ENCODE data around the gene ZDHHC13. TPM values are rescaled to one million over a fixed set of nuclear protein-coding genes. Genes with fewer than 3 reads are reported as not detected.

Gene ZDHHC13
- polyA plus RNA-seq, 1 donor from 2014 or later: 70.0 TPM

DNA sequence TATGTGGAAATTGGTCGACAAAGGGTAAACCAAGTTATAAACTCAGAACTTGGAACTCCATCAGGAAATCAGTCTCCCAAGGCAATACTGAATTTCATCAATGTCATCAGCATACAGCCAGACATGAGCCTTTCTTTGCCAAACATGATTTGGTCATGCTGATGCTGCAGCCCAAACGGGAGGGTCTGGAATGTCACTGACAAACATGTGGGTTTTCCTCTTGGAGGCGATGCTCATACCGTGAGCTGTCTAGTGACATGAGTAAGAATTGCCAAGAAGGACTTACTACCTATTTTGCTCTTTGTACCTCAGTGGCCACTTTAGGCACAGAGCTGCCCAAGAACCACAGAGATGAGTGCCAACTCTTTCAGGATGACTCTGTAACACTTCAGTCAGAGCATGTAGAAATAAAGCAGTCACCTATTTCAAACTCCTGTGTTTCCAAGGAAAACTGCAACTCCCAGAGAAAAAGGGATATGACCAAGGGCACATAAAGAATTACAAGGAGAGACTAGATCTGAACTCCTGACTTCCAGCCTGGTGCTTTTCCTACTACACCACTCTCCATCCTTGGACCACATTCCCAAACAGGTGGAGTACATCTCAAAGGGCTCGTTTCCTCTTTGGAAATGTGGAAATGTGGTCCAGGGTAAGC is 32.2 kb upstream of the ZDHHC13 start:
- Histone ChIP-seq H4K20me1 (ENCODE audit: insufficient read depth) (no peaks in the 10 kb centered on the region), H3K27me3 (ENCODE audit: insufficient read depth, low read depth, low read length) (no peaks in the 10 kb centered on the region), H3K9ac (ENCODE audit: low read length) (no peak overlapping the region), H3K36me3 (ENCODE audit: insufficient read depth, low read length) (no peaks in the 10 kb centered on the region), H3K79me2 (replicated peaks; ENCODE audit: insufficient read depth, low read length) (no peaks in the 10 kb centered on the region), H2AFZ (ENCODE audit: low read depth, low read length) (no peak overlapping the region), H3K4me2 (ENCODE audit: low read length) (no peak overlapping the region), H3K9me3 (ENCODE audit: low read length) (no peaks in the 10 kb centered on the region), H3K27ac (ENCODE audit: low read length) (no peak overlapping the region), H3F3A (ENCODE audit: insufficient read depth, low read length, poor library complexity, severe bottlenecking) (no peaks in the 10 kb centered on the region), H3K4me3 (ENCODE audit: low read length) (no peak overlapping the region), H3K9me2 (ENCODE audit: insufficient read depth, low read length) (no peaks in the 10 kb centered on the region)
- TF ChIP-seq, protein P1, sequence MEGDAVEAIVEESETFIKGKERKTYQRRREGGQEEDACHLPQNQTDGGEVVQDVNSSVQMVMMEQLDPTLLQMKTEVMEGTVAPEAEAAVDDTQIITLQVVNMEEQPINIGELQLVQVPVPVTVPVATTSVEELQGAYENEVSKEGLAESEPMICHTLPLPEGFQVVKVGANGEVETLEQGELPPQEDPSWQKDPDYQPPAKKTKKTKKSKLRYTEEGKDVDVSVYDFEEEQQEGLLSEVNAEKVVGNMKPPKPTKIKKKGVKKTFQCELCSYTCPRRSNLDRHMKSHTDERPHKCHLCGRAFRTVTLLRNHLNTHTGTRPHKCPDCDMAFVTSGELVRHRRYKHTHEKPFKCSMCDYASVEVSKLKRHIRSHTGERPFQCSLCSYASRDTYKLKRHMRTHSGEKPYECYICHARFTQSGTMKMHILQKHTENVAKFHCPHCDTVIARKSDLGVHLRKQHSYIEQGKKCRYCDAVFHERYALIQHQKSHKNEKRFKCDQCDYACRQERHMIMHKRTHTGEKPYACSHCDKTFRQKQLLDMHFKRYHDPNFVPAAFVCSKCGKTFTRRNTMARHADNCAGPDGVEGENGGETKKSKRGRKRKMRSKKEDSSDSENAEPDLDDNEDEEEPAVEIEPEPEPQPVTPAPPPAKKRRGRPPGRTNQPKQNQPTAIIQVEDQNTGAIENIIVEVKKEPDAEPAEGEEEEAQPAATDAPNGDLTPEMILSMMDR (IDR thresholded peaks at IDR 0.05; ENCODE audit: poor library complexity, severe bottlenecking): no peak
- TF ChIP-seq RAD21 (conservative IDR thresholded peaks at IDR 0.05) (no peak), TAF1 (IDR thresholded peaks at IDR 0.05; ENCODE audit: low read depth) (no peak), EP300 (conservative IDR thresholded peaks at IDR 0.05; ENCODE audit: poor library complexity, severe bottlenecking) (no peak), EZH2 (IDR thresholded peaks at IDR 0.05; ENCODE audit: borderline replicate concordance, insufficient read depth, low read length, poor library complexity, severe bottlenecking) (no peak), MXI1 (conservative IDR thresholded peaks at IDR 0.05; ENCODE audit: poor library complexity, severe bottlenecking) (no peak), SMC3 (conservative IDR thresholded peaks at IDR 0.05; ENCODE audit: poor library complexity) (no peak), POLR2AphosphoS5 (IDR thresholded peaks at IDR 0.05) (no peak)
- TF ChIP-seq, protein P2, sequence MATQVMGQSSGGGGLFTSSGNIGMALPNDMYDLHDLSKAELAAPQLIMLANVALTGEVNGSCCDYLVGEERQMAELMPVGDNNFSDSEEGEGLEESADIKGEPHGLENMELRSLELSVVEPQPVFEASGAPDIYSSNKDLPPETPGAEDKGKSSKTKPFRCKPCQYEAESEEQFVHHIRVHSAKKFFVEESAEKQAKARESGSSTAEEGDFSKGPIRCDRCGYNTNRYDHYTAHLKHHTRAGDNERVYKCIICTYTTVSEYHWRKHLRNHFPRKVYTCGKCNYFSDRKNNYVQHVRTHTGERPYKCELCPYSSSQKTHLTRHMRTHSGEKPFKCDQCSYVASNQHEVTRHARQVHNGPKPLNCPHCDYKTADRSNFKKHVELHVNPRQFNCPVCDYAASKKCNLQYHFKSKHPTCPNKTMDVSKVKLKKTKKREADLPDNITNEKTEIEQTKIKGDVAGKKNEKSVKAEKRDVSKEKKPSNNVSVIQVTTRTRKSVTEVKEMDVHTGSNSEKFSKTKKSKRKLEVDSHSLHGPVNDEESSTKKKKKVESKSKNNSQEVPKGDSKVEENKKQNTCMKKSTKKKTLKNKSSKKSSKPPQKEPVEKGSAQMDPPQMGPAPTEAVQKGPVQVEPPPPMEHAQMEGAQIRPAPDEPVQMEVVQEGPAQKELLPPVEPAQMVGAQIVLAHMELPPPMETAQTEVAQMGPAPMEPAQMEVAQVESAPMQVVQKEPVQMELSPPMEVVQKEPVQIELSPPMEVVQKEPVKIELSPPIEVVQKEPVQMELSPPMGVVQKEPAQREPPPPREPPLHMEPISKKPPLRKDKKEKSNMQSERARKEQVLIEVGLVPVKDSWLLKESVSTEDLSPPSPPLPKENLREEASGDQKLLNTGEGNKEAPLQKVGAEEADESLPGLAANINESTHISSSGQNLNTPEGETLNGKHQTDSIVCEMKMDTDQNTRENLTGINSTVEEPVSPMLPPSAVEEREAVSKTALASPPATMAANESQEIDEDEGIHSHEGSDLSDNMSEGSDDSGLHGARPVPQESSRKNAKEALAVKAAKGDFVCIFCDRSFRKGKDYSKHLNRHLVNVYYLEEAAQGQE (IDR thresholded peaks at IDR 0.05; ENCODE audit: borderline replicate concordance): no peak

DNA sequence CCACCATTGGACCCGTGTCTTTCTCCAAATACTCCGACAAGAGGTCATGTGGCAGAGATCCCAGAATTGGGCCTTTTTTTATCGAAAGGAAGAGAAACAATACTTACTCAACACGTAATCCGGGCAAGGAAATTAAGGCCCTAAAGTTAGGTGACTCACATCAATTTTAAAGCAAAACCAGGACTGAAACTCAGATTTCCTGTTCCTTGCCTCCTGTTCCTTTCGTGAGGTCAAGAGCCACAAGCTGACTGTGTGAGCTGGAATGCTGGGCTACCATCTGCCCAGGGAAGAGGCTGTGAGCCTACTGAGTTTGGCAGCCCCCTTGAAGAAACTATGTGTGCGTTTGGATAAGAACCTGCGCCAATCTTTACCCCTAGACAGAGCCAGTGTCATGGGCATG is 29.3 kb upstream of the ZDHHC13 start:
- Histone ChIP-seq H3K9me2 (ENCODE audit: insufficient read depth, low read length) (no peaks in the 10 kb centered on the region), H3K4me2 (ENCODE audit: low read length) (no peak overlapping the region), H2AFZ (ENCODE audit: low read depth, low read length) (no peak overlapping the region), H3K79me2 (replicated peaks; ENCODE audit: insufficient read depth, low read length) (no peaks in the 10 kb centered on the region), H3K9ac (ENCODE audit: low read length) (no peak overlapping the region), H3K4me3 (ENCODE audit: low read length) (no peak overlapping the region), H3K27ac (ENCODE audit: low read length) (no peak overlapping the region), H3F3A (ENCODE audit: insufficient read depth, low read length, poor library complexity, severe bottlenecking) (no peaks in the 10 kb centered on the region), H3K36me3 (ENCODE audit: insufficient read depth, low read length) (no peaks in the 10 kb centered on the region), H3K9me3 (ENCODE audit: low read length) (no peaks in the 10 kb centered on the region), H3K27me3 (ENCODE audit: insufficient read depth, low read depth, low read length) (no peaks in the 10 kb centered on the region), H4K20me1 (ENCODE audit: insufficient read depth) (no peaks in the 10 kb centered on the region)
- no peak for TF ChIP-seq EZH2 (IDR thresholded peaks at IDR 0.05; ENCODE audit: borderline replicate concordance, insufficient read depth, low read length, poor library complexity, severe bottlenecking)
- no peak for TF ChIP-seq MXI1 (conservative IDR thresholded peaks at IDR 0.05; ENCODE audit: poor library complexity, severe bottlenecking)
- TF ChIP-seq, protein P2 (IDR thresholded peaks at IDR 0.05; ENCODE audit: borderline replicate concordance): no peak
- no peak for TF ChIP-seq RAD21 (conservative IDR thresholded peaks at IDR 0.05)
- no peak for TF ChIP-seq EP300 (conservative IDR thresholded peaks at IDR 0.05; ENCODE audit: poor library complexity, severe bottlenecking)
- no peak for TF ChIP-seq SMC3 (conservative IDR thresholded peaks at IDR 0.05; ENCODE audit: poor library complexity)
- no peak for TF ChIP-seq POLR2AphosphoS5 (IDR thresholded peaks at IDR 0.05)
- TF ChIP-seq TAF1 (IDR thresholded peaks at IDR 0.05; ENCODE audit: low read depth): no peak
- TF ChIP-seq, protein P1 (IDR thresholded peaks at IDR 0.05; ENCODE audit: poor library complexity, severe bottlenecking): no peak

Data from neural cell (in vitro differentiated cells).